Skeletal muscle satellite cell (primary cell): ENCODE results near the gene NTN4.

Source experiments
- H3K27me3 ChIP-seq: 2 replicates; pipeline ENCODE4 v1.7.0; 2013; ENCODE audit warnings: low read length; ENCODE audit not compliant: control insufficient read depth, insufficient read depth
- H3K36me3 ChIP-seq: 2 replicates; pipeline ENCODE4 v1.7.0; 2013; ENCODE audit warnings: mild to moderate bottlenecking, control low read depth, low read length; ENCODE audit not compliant: insufficient read depth
- H3K4me1 ChIP-seq: 2 replicates; pipeline ENCODE4 v1.7.0; 2013; ENCODE audit warnings: low read length; ENCODE audit not compliant: control insufficient read depth, insufficient read depth
- H3K4me2 ChIP-seq: 2 replicates; pipeline ENCODE4 v1.7.0; 2013; ENCODE audit warnings: mild to moderate bottlenecking, low read length
- H3K4me3 ChIP-seq: 2 replicates; pipeline ENCODE4 v1.7.0; 2013; ENCODE audit warnings: low read length
- H3K9ac ChIP-seq: 2 replicates; pipeline ENCODE4 v1.7.0; 2013; ENCODE audit warnings: mild to moderate bottlenecking, low read depth, low read length, moderate library complexity
- H3K9me3 ChIP-seq: replicated peaks from 2 replicates; pipeline ENCODE4 v1.7.0; 2013; ENCODE audit warnings: mild to moderate bottlenecking, control low read depth, low read length

Gene NTN4

GRCh38 chr12:95721320-95721719, 69.2 kb downstream of the NTN4 start:
- H3K4me3 ChIP-seq, result no peak overlapping the region
- H3K4me1 ChIP-seq, result no peaks in the 10 kb centered on the region
- peaks cover 3% of the 10 kb centered on the region for H3K36me3 ChIP-seq
- H3K4me2 ChIP-seq, result no peak overlapping the region
- no peaks in the 10 kb centered on the region for H3K9me3 ChIP-seq
- no peaks in the 10 kb centered on the region for H3K27me3 ChIP-seq
- H3K9ac ChIP-seq, result no peak overlapping the region

- Histone ChIP-seq H3K4me3 (no peak overlapping the region), H3K4me2 (no peak overlapping the region), H3K27me3 (no peaks in the 10 kb centered on the region), H3K9ac (no peak overlapping the region), H3K36me3 (peaks cover 3% of the 10 kb centered on the region), H3K9me3 (no peaks in the 10 kb centered on the region), H3K4me1 (no peaks in the 10 kb centered on the region)
Measured at GRCh38 chr12:95720146-95720545, 70.4 kb downstream of the NTN4 start.

GRCh38 chr12:95718772-95719171, 71.8 kb downstream of the NTN4 start:
- Histone ChIP-seq H3K4me2 (no peak overlapping the region), H3K9me3 (no peaks in the 10 kb centered on the region), H3K27me3 (no peaks in the 10 kb centered on the region), H3K4me3 (no peak overlapping the region), H3K36me3 (peaks cover 3% of the 10 kb centered on the region), H3K4me1 (no peaks in the 10 kb centered on the region), H3K9ac (no peak overlapping the region)

GRCh38 chr12:95718006-95718431, 72.5 kb downstream of the NTN4 start:
- H3K27me3 ChIP-seq, result no peaks in the 10 kb centered on the region
- no peak overlapping the region for H3K4me3 ChIP-seq
- H3K9me3 ChIP-seq, result no peaks in the 10 kb centered on the region
- H3K4me1 ChIP-seq, result no peaks in the 10 kb centered on the region
- H3K36me3 ChIP-seq, result peaks cover 5% of the 10 kb centered on the region
- H3K4me2 ChIP-seq, result no peak overlapping the region
- H3K9ac ChIP-seq, result no peak overlapping the region

- Histone ChIP-seq H3K4me2 (no peak overlapping the region), H3K4me1 (no peaks in the 10 kb centered on the region), H3K9ac (no peak overlapping the region), H3K27me3 (no peaks in the 10 kb centered on the region), H3K36me3 (peaks cover 8% of the 10 kb centered on the region), H3K9me3 (no peaks in the 10 kb centered on the region), H3K4me3 (no peak overlapping the region)
Measured at GRCh38 chr12:95717316-95717928, 73.1 kb downstream of the NTN4 start.

GRCh38 chr12:95715177-95715576, 75.4 kb downstream of the NTN4 start:
- Histone ChIP-seq H3K9ac (no peak overlapping the region), H3K27me3 (no peaks in the 10 kb centered on the region), H3K36me3 (peaks cover 20% of the 10 kb centered on the region), H3K9me3 (no peaks in the 10 kb centered on the region), H3K4me1 (no peaks in the 10 kb centered on the region), H3K4me3 (no peak overlapping the region), H3K4me2 (no peak overlapping the region)

GRCh38 chr12:95712269-95712668, 78.3 kb downstream of the NTN4 start:
- Histone ChIP-seq H3K9ac (no peak overlapping the region), H3K27me3 (no peaks in the 10 kb centered on the region), H3K4me3 (no peak overlapping the region), H3K36me3 (peaks cover 27% of the 10 kb centered on the region), H3K4me1 (no peaks in the 10 kb centered on the region), H3K4me2 (no peak overlapping the region), H3K9me3 (no peaks in the 10 kb centered on the region)

- Histone ChIP-seq H3K36me3 (peaks cover 27% of the 10 kb centered on the region), H3K4me3 (no peak overlapping the region), H3K4me1 (no peaks in the 10 kb centered on the region), H3K9me3 (no peaks in the 10 kb centered on the region), H3K9ac (no peak overlapping the region), H3K4me2 (no peak overlapping the region), H3K27me3 (no peaks in the 10 kb centered on the region)
Measured at GRCh38 chr12:95710386-95710785, 80.2 kb downstream of the NTN4 start.

GRCh38 chr12:95709152-95709551, 81.4 kb downstream of the NTN4 start:
- no peak overlapping the region for H3K4me2 ChIP-seq
- no peaks in the 10 kb centered on the region for H3K9me3 ChIP-seq
- H3K27me3 ChIP-seq, result no peaks in the 10 kb centered on the region
- no peaks in the 10 kb centered on the region for H3K4me1 ChIP-seq
- H3K36me3 ChIP-seq, result peaks cover 27% of the 10 kb centered on the region
- no peak overlapping the region for H3K9ac ChIP-seq
- no peak overlapping the region for H3K4me3 ChIP-seq

- H3K27me3 ChIP-seq, result no peaks in the 10 kb centered on the region
- H3K4me1 ChIP-seq, result peaks cover 16% of the 10 kb centered on the region
- H3K4me3 ChIP-seq, result no peak overlapping the region
- H3K9me3 ChIP-seq, result no peaks in the 10 kb centered on the region
- no peak overlapping the region for H3K9ac ChIP-seq
- H3K4me2 ChIP-seq, result no peak overlapping the region
- H3K36me3 ChIP-seq, result peaks cover 14% of the 10 kb centered on the region
Measured at GRCh38 chr12:95705143-95705542, 85.4 kb downstream of the NTN4 start.

GRCh38 chr12:95703986-95704385, 86.6 kb downstream of the NTN4 start:
- Histone ChIP-seq H3K4me3 (no peak overlapping the region), H3K4me1 (peaks cover 16% of the 10 kb centered on the region), H3K36me3 (peaks cover 5% of the 10 kb centered on the region), H3K27me3 (no peaks in the 10 kb centered on the region), H3K9ac (no peak overlapping the region), H3K4me2 (no peak overlapping the region), H3K9me3 (no peaks in the 10 kb centered on the region)

GRCh38 chr12:95701722-95702418, 88.7 kb downstream of the NTN4 start:
- peaks cover 16% of the 10 kb centered on the region for H3K4me1 ChIP-seq
- H3K36me3 ChIP-seq, result peaks cover 5% of the 10 kb centered on the region
- no peak overlapping the region for H3K4me3 ChIP-seq
- H3K27me3 ChIP-seq, result no peaks in the 10 kb centered on the region
- H3K9ac ChIP-seq, result no peak overlapping the region
- H3K4me2 ChIP-seq, result no peak overlapping the region
- no peaks in the 10 kb centered on the region for H3K9me3 ChIP-seq
